HG03159 (cell line): ENCODE results near the gene CADM3.

ENCODE experiments used
- ATAC-seq: cut with Tn5 transposase; IDR thresholded peaks from one replicate; pipeline ENCODE4 v1.9.1; 2021; ENCODE audit warnings: mild to moderate bottlenecking, moderate library complexity; ENCODE audit not compliant: unreplicated experiment

CADM3 gene

DNA sequence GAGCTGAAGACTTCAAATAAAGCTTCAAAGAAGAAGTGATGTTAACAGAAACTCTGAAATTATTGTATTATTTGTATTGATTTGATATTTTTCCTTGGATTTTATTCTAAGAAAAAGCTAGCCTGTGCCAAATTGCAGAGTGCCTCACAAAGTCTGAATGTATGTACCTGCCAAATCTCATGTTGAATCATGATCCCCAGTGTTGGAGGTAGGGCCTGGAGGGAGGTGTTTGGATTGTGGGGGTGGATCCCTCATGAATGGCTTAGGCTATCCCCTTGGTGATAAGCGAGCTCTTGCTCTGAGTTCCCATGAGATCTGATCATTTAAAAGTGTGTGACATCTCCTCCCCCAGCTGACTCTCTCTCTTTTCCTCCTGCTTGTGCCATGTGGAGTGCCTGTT, 76.9 kb downstream of the CADM3 start:
- no peak for ATAC-seq

GRCh38 chr1:159250638-159251216, 79.3 kb downstream of the CADM3 start:
- no peak for ATAC-seq
